ENCODE data around the gene TM9SF4. TPM values are rescaled to one million over a fixed set of nuclear protein-coding genes. Genes with fewer than 3 reads are reported as not detected.

TM9SF4 gene
- polyA plus RNA-seq, 1 donor (not counting 4 experiments of a cell fraction or from before 2014, with no cell fraction given), result 49.4 TPM

GRCh38 chr20:32111753-32112152 lies 2.2 kb downstream of the TM9SF4 start:
- peaks cover 7% of the 10 kb centered on the region for H4K20me1 ChIP-seq (ENCODE audit: control insufficient read depth, extremely low read depth, insufficient read depth, low read length)
- no peak overlapping the region for H2AFZ ChIP-seq (ENCODE audit: control insufficient read depth, low read length)
- no peak overlapping the region for H3K27ac ChIP-seq (ENCODE audit: control insufficient read depth, insufficient read depth, low read length)
- H3K36me3 ChIP-seq (ENCODE audit: control insufficient read depth in 2 of 2, extremely low read depth in 1 of 2, insufficient read depth in 2 of 2, low read length in 2 of 2), result peaks cover 3 to 19% of the 10 kb centered on the region in 2 experiments
- H3K9me1 ChIP-seq (ENCODE audit: control insufficient read depth, extremely low read depth, insufficient read depth, low read length), result peaks cover 7% of the 10 kb centered on the region
- no peak overlapping the region for H3K9ac ChIP-seq (ENCODE audit: control insufficient read depth, extremely low read depth, insufficient read depth, low read length)
- no peak overlapping the region for H3K4me3 ChIP-seq (ENCODE audit: control insufficient read depth in 2 of 3, extremely low read depth in 1 of 3, insufficient read depth in 2 of 3, low read depth in 1 of 3, low read length in 3 of 3)
- no peak overlapping the region for H3K4me2 ChIP-seq (ENCODE audit: control insufficient read depth, extremely low read depth, insufficient read depth, low read depth, low read length)
- FAIRE-seq, result no peak
- no peaks in the 10 kb centered on the region for H3K27me3 ChIP-seq (ENCODE audit: control insufficient read depth, extremely low read depth, insufficient read depth, low read length)
- no peak for TF ChIP-seq EZH2 (IDR thresholded peaks at IDR 0.05; ENCODE audit: low read length)
- TF ChIP-seq, protein P1, sequence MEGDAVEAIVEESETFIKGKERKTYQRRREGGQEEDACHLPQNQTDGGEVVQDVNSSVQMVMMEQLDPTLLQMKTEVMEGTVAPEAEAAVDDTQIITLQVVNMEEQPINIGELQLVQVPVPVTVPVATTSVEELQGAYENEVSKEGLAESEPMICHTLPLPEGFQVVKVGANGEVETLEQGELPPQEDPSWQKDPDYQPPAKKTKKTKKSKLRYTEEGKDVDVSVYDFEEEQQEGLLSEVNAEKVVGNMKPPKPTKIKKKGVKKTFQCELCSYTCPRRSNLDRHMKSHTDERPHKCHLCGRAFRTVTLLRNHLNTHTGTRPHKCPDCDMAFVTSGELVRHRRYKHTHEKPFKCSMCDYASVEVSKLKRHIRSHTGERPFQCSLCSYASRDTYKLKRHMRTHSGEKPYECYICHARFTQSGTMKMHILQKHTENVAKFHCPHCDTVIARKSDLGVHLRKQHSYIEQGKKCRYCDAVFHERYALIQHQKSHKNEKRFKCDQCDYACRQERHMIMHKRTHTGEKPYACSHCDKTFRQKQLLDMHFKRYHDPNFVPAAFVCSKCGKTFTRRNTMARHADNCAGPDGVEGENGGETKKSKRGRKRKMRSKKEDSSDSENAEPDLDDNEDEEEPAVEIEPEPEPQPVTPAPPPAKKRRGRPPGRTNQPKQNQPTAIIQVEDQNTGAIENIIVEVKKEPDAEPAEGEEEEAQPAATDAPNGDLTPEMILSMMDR (optimal IDR thresholded peaks at IDR 0.05 in 1 of 3, IDR thresholded peaks at IDR 0.05 in 1 of 3, conservative IDR thresholded peaks at IDR 0.05 in 1 of 3; ENCODE audit: extremely low read depth in 1 of 3, insufficient read depth in 2 of 3, low read length in 3 of 3), result no peak
- H3K79me2 ChIP-seq (ENCODE audit: control insufficient read depth, insufficient read depth, low read length), result peaks cover 68% of the 10 kb centered on the region
- no peak for DNase-seq (ENCODE audit: low read depth, low spot score)
- H3K9me3 ChIP-seq (ENCODE audit: control insufficient read depth, low read depth, low read length), result no peaks in the 10 kb centered on the region
- dilution Hi-C loops (cut with MboI; ENCODE audit: extremely low pct_ligation_motif_present, low sequenced_read_pairs), result no loop called here
- H3K4me1 ChIP-seq (ENCODE audit: control insufficient read depth, extremely low read depth, insufficient read depth, low read length), result peaks cover 20% of the 10 kb centered on the region

DNA sequence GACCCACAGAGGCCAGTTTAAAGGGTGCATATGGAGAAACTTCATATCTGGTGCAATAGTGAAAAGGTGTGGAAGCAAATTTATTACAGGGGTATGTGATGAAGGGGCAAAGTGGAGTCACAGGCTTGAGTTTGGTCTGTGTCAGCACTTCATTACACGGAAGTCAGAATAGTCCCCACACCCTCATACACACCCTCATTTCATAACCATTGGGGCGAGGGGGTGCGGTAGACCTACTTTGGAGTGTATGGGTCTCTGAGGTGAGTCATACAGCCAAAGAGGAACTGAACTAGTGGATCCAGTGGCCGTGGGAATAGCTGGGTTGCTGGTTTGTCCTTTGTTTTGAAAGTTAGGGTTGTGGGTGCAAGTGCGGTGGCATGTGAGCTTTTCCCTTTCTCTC lies 3.3 kb downstream of the TM9SF4 start:
- peaks cover 7% of the 10 kb centered on the region for H3K9me1 ChIP-seq (ENCODE audit: control insufficient read depth, extremely low read depth, insufficient read depth, low read length)
- peaks cover 20% of the 10 kb centered on the region for H3K4me1 ChIP-seq (ENCODE audit: control insufficient read depth, extremely low read depth, insufficient read depth, low read length)
- H3K36me3 ChIP-seq (ENCODE audit: control insufficient read depth in 2 of 2, extremely low read depth in 1 of 2, insufficient read depth in 2 of 2, low read length in 2 of 2), result peaks cover 3 to 19% of the 10 kb centered on the region in 2 experiments
- H3K9ac ChIP-seq (ENCODE audit: control insufficient read depth, extremely low read depth, insufficient read depth, low read length), result no peak overlapping the region
- H2AFZ ChIP-seq (ENCODE audit: control insufficient read depth, low read length), result no peak overlapping the region
- no peaks in the 10 kb centered on the region for H3K27me3 ChIP-seq (ENCODE audit: control insufficient read depth, extremely low read depth, insufficient read depth, low read length)
- no peak for TF ChIP-seq EZH2 (IDR thresholded peaks at IDR 0.05; ENCODE audit: low read length)
- TF ChIP-seq, protein P1 (optimal IDR thresholded peaks at IDR 0.05 in 1 of 3, IDR thresholded peaks at IDR 0.05 in 1 of 3, conservative IDR thresholded peaks at IDR 0.05 in 1 of 3; ENCODE audit: extremely low read depth in 1 of 3, insufficient read depth in 2 of 3, low read length in 3 of 3), result no peak
- H3K4me2 ChIP-seq (ENCODE audit: control insufficient read depth, extremely low read depth, insufficient read depth, low read depth, low read length), result peak overlapping the region; percentile 11
- H4K20me1 ChIP-seq (ENCODE audit: control insufficient read depth, extremely low read depth, insufficient read depth, low read length), result peaks cover 10% of the 10 kb centered on the region
- dilution Hi-C loops (cut with MboI; ENCODE audit: extremely low pct_ligation_motif_present, low sequenced_read_pairs), result no loop called here
- H3K79me2 ChIP-seq (ENCODE audit: control insufficient read depth, insufficient read depth, low read length), result peaks cover 77% of the 10 kb centered on the region
- DNase-seq (ENCODE audit: low read depth, low spot score) (no peak), FAIRE-seq (no peak)
- no peaks in the 10 kb centered on the region for H3K9me3 ChIP-seq (ENCODE audit: control insufficient read depth, low read depth, low read length)
- H3K27ac ChIP-seq (ENCODE audit: control insufficient read depth, insufficient read depth, low read length), result no peak overlapping the region
- no peak overlapping the region for H3K4me3 ChIP-seq (ENCODE audit: control insufficient read depth in 2 of 3, extremely low read depth in 1 of 3, insufficient read depth in 2 of 3, low read depth in 1 of 3, low read length in 3 of 3)

Measured in keratinocyte (primary cell).